Lung (tissue), 12 donors: ENCODE measurements around the gene GFOD1. TPM values are rescaled to one million over a fixed set of nuclear protein-coding genes. Genes with fewer than 3 reads are reported as not detected.
A peak's percentile ranks its signal among the peaks of the same experiment; 100 is the strongest.

Experiments
- ATAC-seq: fragments of 200-7000 bp; cut with Tn5 transposase; one replicate; pipeline ENCODE4 v1.9.1; 2020; ENCODE audit warnings: moderate number of reproducible peaks; ENCODE audit not compliant: insufficient read depth, low FRiP score
- DNase-seq, 3 donors: peaks; one replicate each; pipeline ENCODE4 v3.0.0-alpha.2; 2013 to 2017
- H3K27ac ChIP-seq, 2 donors: one replicate each; pipeline ENCODE4 v1.5.1; 2013; ENCODE audit warnings: mild to moderate bottlenecking in 2 of 2, moderate library complexity in 2 of 2, control low read depth in 1 of 2, inconsistent platforms in 1 of 2, low read depth in 1 of 2, low read length in 1 of 2
- H3K27me3 ChIP-seq, 3 donors: one replicate each; pipeline ENCODE4 v1.5.1; 2013; ENCODE audit warnings: low read length in 2 of 3; ENCODE audit not compliant: control insufficient read depth in 3 of 3, insufficient read depth in 3 of 3
- H3K36me3 ChIP-seq, 4 donors: one replicate each; pipeline ENCODE4 v1.5.1; 2013; ENCODE audit warnings: low read length in 4 of 4, mild to moderate bottlenecking in 1 of 4, moderate library complexity in 1 of 4; ENCODE audit not compliant: control insufficient read depth in 4 of 4, insufficient read depth in 4 of 4
- H3K4me1 ChIP-seq, 5 donors: one replicate each; pipeline ENCODE4 v1.5.1; 2013; ENCODE audit warnings: low read length in 5 of 5, mild to moderate bottlenecking in 2 of 5, moderate library complexity in 1 of 5; ENCODE audit not compliant: control insufficient read depth in 5 of 5, insufficient read depth in 5 of 5
- H3K4me3 ChIP-seq: one replicate; pipeline ENCODE4 v1.5.1; 2013; ENCODE audit warnings: mild to moderate bottlenecking, control low read depth, moderate library complexity
- H3K9ac ChIP-seq, 2 donors: one replicate each; pipeline ENCODE4 v1.5.1; 2013; ENCODE audit warnings: low read length in 2 of 2, control low read depth in 1 of 2; ENCODE audit not compliant: insufficient read depth in 1 of 2
- H3K9me3 ChIP-seq, 4 donors: one replicate each; pipeline ENCODE4 v1.5.1; 2013; ENCODE audit warnings: low read length in 3 of 4, mild to moderate bottlenecking in 1 of 4, moderate library complexity in 1 of 4; ENCODE audit not compliant: control insufficient read depth in 4 of 4, insufficient read depth in 3 of 4
- CTCF ChIP-seq: IDR thresholded peaks from 2 replicates; pipeline ENCODE4 v1.5.1; 2012; ENCODE audit warnings: mild to moderate bottlenecking; ENCODE audit errors: control extremely low read depth, extremely low read depth
- WGBS, 2 donors: extraction: QIAGEN DNeasy Blood & Tissue Kit; methylation state at CpG; one replicate each; pipeline ENCODE4 v1.1.7; 2013; 5-methylcytosine and 5-hydroxymethylcytosine counted together
- polyA plus RNA-seq, 2 donors: library from polyadenylated mRNA; stranded (reverse); fragments of 200-250 nt; gene quantifications; one replicate each; pipeline ENCODE4 v1.2.1, GENCODE V29; 2013
- total RNA-seq, 2 donors: library from RNA; depleted of rRNA in 1 of 2; stranded (reverse); fragments of >200 nt in 1 of 2; gene quantifications; one replicate each; pipeline ENCODE4 v1.2.1, GENCODE V29; 2014 to 2021
- donor health status: control.
- donor health status: control.
- donor health status: Bipolar disorder and iron deficiency.
- donor health status: healthy.
- donor health status: DM: yes; HTN: yes; CAD: no.

Gene GFOD1
- total and polyA plus RNA-seq, 4 donors, result 4.0 to 22.8 (median 7.9) TPM

DNA sequence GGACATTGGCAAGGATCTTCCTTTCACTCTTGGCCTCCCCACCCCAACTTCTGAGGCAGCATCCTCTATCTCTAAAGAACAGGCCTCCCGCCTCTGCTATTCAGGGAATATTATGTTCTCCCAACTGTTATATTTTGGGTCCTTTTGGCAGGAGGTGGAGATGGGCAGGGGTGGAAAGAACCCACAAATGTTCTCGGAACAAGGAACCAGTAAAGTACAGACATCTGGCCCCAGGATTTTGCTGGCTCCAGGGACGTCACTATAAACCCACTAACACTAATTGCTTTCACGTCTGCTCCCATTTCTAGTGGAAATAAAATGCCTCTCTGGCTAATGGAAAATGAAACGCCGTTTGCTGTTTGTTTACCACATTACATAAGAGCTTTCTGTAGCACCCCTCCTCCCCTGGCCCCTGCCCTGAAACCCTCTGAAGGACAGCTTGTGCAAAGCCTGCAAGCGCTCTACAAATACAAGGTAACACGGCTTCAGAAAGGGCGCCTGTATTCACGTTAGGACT lies 81.4 kb downstream of the GFOD1 start:
- H3K27me3 ChIP-seq, result no peaks in the 10 kb centered on the region
- ATAC-seq, result no peak

DNA sequence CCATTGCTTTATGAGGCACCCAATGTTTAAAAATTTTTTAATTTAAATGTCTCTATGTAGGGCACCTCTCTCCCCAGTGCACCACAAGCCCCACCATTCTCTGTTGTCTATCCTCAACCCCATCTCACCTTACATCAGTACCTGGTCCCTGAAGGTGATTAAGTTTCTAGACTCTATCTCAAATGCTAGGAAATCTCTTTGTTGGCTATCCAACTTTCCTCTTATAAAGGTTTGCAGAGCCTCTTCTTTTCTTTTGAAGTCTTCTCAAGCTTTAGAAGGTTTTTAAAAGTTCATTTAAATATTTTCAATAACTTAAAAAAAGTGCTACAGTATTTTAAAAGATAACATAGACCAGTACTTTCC lies 82.5 kb downstream of the GFOD1 start:
- no peak for TF ChIP-seq CTCF
- DNase-seq (no peak), ATAC-seq (no peak)
- Histone ChIP-seq H3K9ac (no peak overlapping the region), H3K4me3 (no peak overlapping the region), H3K27ac (peak overlapping the region in 1 of 2 donors; percentile 81), H3K4me1 (peaks cover 5 to 38% (median 17%) of the 10 kb centered on the region in 5 donors), H3K27me3 (no peaks in the 10 kb centered on the region), H3K9me3 (no peaks in the 10 kb centered on the region), H3K36me3 (no peaks in the 10 kb centered on the region)

More for the DNA sequence above, 81.4 kb downstream of the GFOD1 start:
- peak overlapping the region; percentile 11 to 70 for H3K27ac ChIP-seq
- DNase-seq, result no peak
- H3K36me3 ChIP-seq, result no peaks in the 10 kb centered on the region
- 48 to 57% methylated on average over 10 of the region's 10 CpGs for WGBS, 2 donors
- no peak overlapping the region for H3K9ac ChIP-seq
- H3K9me3 ChIP-seq, result no peaks in the 10 kb centered on the region
- no peak overlapping the region for H3K4me3 ChIP-seq
- H3K4me1 ChIP-seq, result peaks cover 5 to 45% (median 17%) of the 10 kb centered on the region in 5 donors
- no peak for TF ChIP-seq CTCF

DNA sequence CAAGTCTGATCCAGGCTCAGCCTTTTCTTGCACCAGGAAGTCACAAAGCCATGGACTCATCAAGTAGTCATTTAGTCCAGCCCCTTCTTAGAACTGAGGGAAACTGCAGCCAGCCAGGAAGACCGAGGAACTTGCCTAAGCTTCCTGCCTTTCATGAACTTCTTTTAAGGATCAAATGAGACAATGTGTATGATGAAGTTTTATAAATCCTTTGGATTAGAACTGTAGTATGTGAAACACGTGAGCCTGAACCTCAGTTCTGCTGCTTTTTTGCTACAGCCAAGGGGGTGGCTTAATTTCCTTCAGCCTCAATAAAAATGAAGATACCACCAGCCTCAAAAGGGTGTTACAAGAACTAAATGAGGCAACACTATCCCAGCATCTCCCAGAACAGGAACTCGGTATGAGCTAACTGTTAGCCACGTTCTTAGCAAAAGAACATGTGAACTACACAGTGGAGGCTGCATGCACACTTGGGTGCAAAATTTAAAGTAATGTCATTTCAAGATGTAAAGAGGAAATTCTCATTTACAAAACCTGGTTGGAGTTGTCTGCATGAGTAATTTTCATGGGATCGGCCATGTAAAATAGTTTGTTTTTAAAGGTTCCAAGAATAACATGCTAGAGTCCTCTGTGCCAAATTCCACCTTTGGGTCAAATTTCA lies 83.0 kb downstream of the GFOD1 start:
- H3K9ac ChIP-seq, result no peak overlapping the region
- TF ChIP-seq CTCF, result no peak
- no peak overlapping the region for H3K4me3 ChIP-seq
- no peaks in the 10 kb centered on the region for H3K36me3 ChIP-seq
- ATAC-seq, result no peak
- peaks cover 5 to 40% (median 17%) of the 10 kb centered on the region in 5 donors for H3K4me1 ChIP-seq
- H3K27me3 ChIP-seq, result no peaks in the 10 kb centered on the region
- H3K9me3 ChIP-seq, result no peaks in the 10 kb centered on the region
- 13 to 33% methylated on average over 5 of the region's 5 CpGs for WGBS, 2 donors
- DNase-seq, result peak in 2 of 3 donors; percentile 47 to 67
- peak overlapping the region; percentile 67 to 81 for H3K27ac ChIP-seq

GRCh38 chr6:13402711-13403110 lies 84.7 kb downstream of the GFOD1 start:
- 89 to 91% methylated on average over 3 of the region's 3 CpGs for WGBS, 2 donors
- H3K27ac ChIP-seq, result no peak overlapping the region
- H3K4me1 ChIP-seq, result peaks cover 2 to 40% (median 13%) of the 10 kb centered on the region in 5 donors
- no peak overlapping the region for H3K9ac ChIP-seq
- DNase-seq, result no peak
- no peak overlapping the region for H3K4me3 ChIP-seq
- no peaks in the 10 kb centered on the region for H3K9me3 ChIP-seq
- TF ChIP-seq CTCF, result no peak
- no peak for ATAC-seq
- H3K36me3 ChIP-seq, result no peaks in the 10 kb centered on the region
- no peaks in the 10 kb centered on the region for H3K27me3 ChIP-seq
